ENCODE measurements around the gene PRMT7.
"Not testable (repeated sequence)": the region's sequence is repeated elsewhere in the genome, so short reads cannot be mapped to it uniquely, and the experiment has no call there.

PRMT7 gene

GRCh38 chr16:68283801-68284598 is 26.8 kb upstream of the PRMT7 start:
- DNase-seq, result no peak

- DNase-seq, result no peak
Measured at GRCh38 chr16:68284847-68285246, 26.0 kb upstream of the PRMT7 start.

- no peak for DNase-seq
Measured at GRCh38 chr16:68285683-68286082, 25.1 kb upstream of the PRMT7 start.

- DNase-seq, result no peak
Measured at GRCh38 chr16:68286153-68287074, 24.4 kb upstream of the PRMT7 start.

GRCh38 chr16:68287276-68288251 is 23.3 kb upstream of the PRMT7 start:
- DNase-seq, result no peak

GRCh38 chr16:68288252-68288650 is 22.6 kb upstream of the PRMT7 start:
- no peak for DNase-seq

GRCh38 chr16:68288796-68289195 is 22.0 kb upstream of the PRMT7 start:
- DNase-seq, result not testable (repeated sequence)

GRCh38 chr16:68289202-68289601 is 21.6 kb upstream of the PRMT7 start:
- DNase-seq, result no peak

- DNase-seq, result no peak
Measured at GRCh38 chr16:68289621-68290329, 21.0 kb upstream of the PRMT7 start.

- no peak for DNase-seq
Measured at GRCh38 chr16:68290450-68290849, 20.4 kb upstream of the PRMT7 start.

- DNase-seq, result no peak
Measured at GRCh38 chr16:68291227-68291626, 19.6 kb upstream of the PRMT7 start.

- DNase-seq, result no peak
Measured at GRCh38 chr16:68292425-68292824, 18.4 kb upstream of the PRMT7 start.

- no peak for DNase-seq
Measured at GRCh38 chr16:68296291-68296690, 14.5 kb upstream of the PRMT7 start.

GRCh38 chr16:68296693-68297092 is 14.1 kb upstream of the PRMT7 start:
- DNase-seq, result peak in 2 of 58 donors; percentile 3 to 26

GRCh38 chr16:68297908-68298307 is 12.9 kb upstream of the PRMT7 start:
- DNase-seq, result no peak

- no peak for DNase-seq
Measured at GRCh38 chr16:68298312-68298711, 12.5 kb upstream of the PRMT7 start.

- peak in 27 of 58 donors; percentile 0 to 68 (median 27) for DNase-seq
Measured at GRCh38 chr16:68298907-68299561, 11.8 kb upstream of the PRMT7 start.

GRCh38 chr16:68299571-68300453 is 11.0 kb upstream of the PRMT7 start:
- no peak for DNase-seq

Measured in anterior cingulate cortex (tissue), 58 donors.